Mesenchymal stem cell (in vitro differentiated cells and primary cell): ENCODE data around the gene LIMS2.
A peak's percentile ranks its signal among the peaks of the same experiment; 100 is the strongest.

Experiments used
- DNase-seq: peaks from one replicate; pipeline ENCODE4 v3.0.0-alpha.2; 2013
- H2AFZ ChIP-seq: one replicate; pipeline ENCODE4 v1.6.1; 2013; ENCODE audit warnings: low read depth, mild to moderate bottlenecking, control low read depth, inconsistent platforms, low read length, moderate library complexity
- H2AK5ac ChIP-seq: 2 replicates; pipeline ENCODE4 v1.6.1; 2013; ENCODE audit warnings: low read length, moderate library complexity, mild to moderate bottlenecking, inconsistent platforms; ENCODE audit not compliant: severe bottlenecking
- H2BK120ac ChIP-seq: one replicate; pipeline ENCODE4 v1.6.1; 2013; ENCODE audit warnings: low read depth, mild to moderate bottlenecking, inconsistent platforms, low read length, moderate library complexity
- H2BK12ac ChIP-seq, 2 experiments: one replicate each; pipeline ENCODE4 v1.6.1; 2013; ENCODE audit warnings: inconsistent platforms in 2 of 2, low read length in 2 of 2, mild to moderate bottlenecking in 2 of 2, moderate library complexity in 2 of 2, control low read depth in 1 of 2
- H2BK15ac ChIP-seq: one replicate; pipeline ENCODE4 v1.6.1; 2013; ENCODE audit warnings: mild to moderate bottlenecking, low read depth, inconsistent platforms; ENCODE audit not compliant: poor library complexity, severe bottlenecking
- H2BK5ac ChIP-seq: 2 replicates; pipeline ENCODE4 v1.6.1; 2013; ENCODE audit warnings: low read depth, mild to moderate bottlenecking, low read length, control low read depth, inconsistent platforms; ENCODE audit not compliant: poor library complexity, severe bottlenecking
- H3K14ac ChIP-seq, 2 experiments: one replicate each; pipeline ENCODE4 v1.6.1; 2013; ENCODE audit warnings: inconsistent platforms in 2 of 2, low read length in 2 of 2, control low read depth in 1 of 2, mild to moderate bottlenecking in 1 of 2, moderate library complexity in 1 of 2
- H3K18ac ChIP-seq, 2 experiments: one replicate each; pipeline ENCODE4 v1.6.1; 2013; ENCODE audit warnings: inconsistent platforms in 2 of 2, low read length in 2 of 2, control low read depth in 1 of 2, low read depth in 1 of 2, mild to moderate bottlenecking in 1 of 2
- H3K23ac ChIP-seq, 2 experiments: one replicate each; pipeline ENCODE4 v1.6.1; 2013; ENCODE audit warnings: inconsistent platforms in 2 of 2, low read length in 2 of 2, mild to moderate bottlenecking in 2 of 2, moderate library complexity in 2 of 2, control low read depth in 1 of 2
- H3K27ac ChIP-seq: 2 replicates; pipeline ENCODE4 v1.5.1; 2013; ENCODE audit warnings: mild to moderate bottlenecking, moderate library complexity, low read length, control low read depth, inconsistent platforms; ENCODE audit not compliant: poor library complexity, severe bottlenecking
- H3K27me3 ChIP-seq, 2 experiments: 2 replicates each; pipeline versions ENCODE4 v1.6.1 to v1.7.0; 2013; ENCODE audit warnings: low read length in 2 of 2, mild to moderate bottlenecking in 2 of 2, moderate library complexity in 2 of 2, control low read depth in 1 of 2, inconsistent platforms in 1 of 2; ENCODE audit not compliant: control insufficient read depth in 1 of 2, insufficient read depth in 1 of 2
- H3K36me3 ChIP-seq, 2 experiments: 2 replicates each; pipeline versions ENCODE4 v1.6.1 to v1.7.0; 2013; ENCODE audit warnings: low read length in 2 of 2, control low read depth in 1 of 2, inconsistent platforms in 1 of 2, low read depth in 1 of 2, mild to moderate bottlenecking in 1 of 2; ENCODE audit not compliant: insufficient read depth in 2 of 2, control insufficient read depth in 1 of 2
- H3K4ac ChIP-seq, 2 experiments: one replicate each; pipeline ENCODE4 v1.6.1; 2013; ENCODE audit warnings: inconsistent platforms in 2 of 2, low read length in 2 of 2, mild to moderate bottlenecking in 2 of 2, moderate library complexity in 2 of 2, control low read depth in 1 of 2, low read depth in 1 of 2
- H3K4me1 ChIP-seq: 2 replicates; pipeline ENCODE4 v1.6.1; 2013; ENCODE audit warnings: low read depth, low read length, control low read depth; ENCODE audit not compliant: control insufficient read depth, insufficient read depth
- H3K4me2 ChIP-seq: 2 replicates; pipeline ENCODE4 v1.6.1; 2013; ENCODE audit warnings: low read length, mild to moderate bottlenecking, inconsistent platforms; ENCODE audit not compliant: poor library complexity, severe bottlenecking
- H3K4me3 ChIP-seq, 2 experiments: 2 replicates each; pipeline versions ENCODE4 v1.5.1 to v1.7.0; 2013; ENCODE audit warnings: low read length in 2 of 2, mild to moderate bottlenecking in 2 of 2, control low read depth in 1 of 2, low read depth in 1 of 2; ENCODE audit not compliant: insufficient read depth in 1 of 2
- H3K79me1 ChIP-seq: replicated peaks from 2 replicates; pipeline ENCODE4 v1.6.1; 2013; ENCODE audit warnings: mild to moderate bottlenecking, control low read depth, low read length, inconsistent platforms; ENCODE audit not compliant: poor library complexity, severe bottlenecking
- H3K9ac ChIP-seq: 2 replicates; pipeline ENCODE4 v1.7.0; 2013; ENCODE audit warnings: mild to moderate bottlenecking, low read length, moderate library complexity
- H3K9me3 ChIP-seq: 2 replicates; pipeline ENCODE4 v1.7.0; 2013; ENCODE audit warnings: mild to moderate bottlenecking, low read length; ENCODE audit not compliant: control insufficient read depth
- H4K8ac ChIP-seq: one replicate; pipeline ENCODE4 v1.6.1; 2013; ENCODE audit warnings: inconsistent platforms, mild to moderate bottlenecking, low read length, moderate library complexity
- H4K91ac ChIP-seq: one replicate; pipeline ENCODE4 v1.6.1; 2013; ENCODE audit warnings: mild to moderate bottlenecking, low read length, inconsistent platforms
- WGBS: methylation state at CpG from one replicate; pipeline ENCODE4 v1.1.7; 2013; ENCODE audit warnings: mixed read lengths; 5-methylcytosine and 5-hydroxymethylcytosine counted together

Gene LIMS2

GRCh38 chr2:127624756-127625571 lies 50.4 kb downstream of the LIMS2 start:
- no peak overlapping the region for H3K4ac ChIP-seq
- H2BK15ac ChIP-seq: no peak overlapping the region
- no peak overlapping the region for H2BK5ac ChIP-seq
- no peaks in the 10 kb centered on the region for H3K9me3 ChIP-seq
- no peak overlapping the region for H3K4me2 ChIP-seq
- H4K8ac ChIP-seq: no peak overlapping the region
- H3K27me3 ChIP-seq: peaks cover 4 to 17% of the 10 kb centered on the region in 2 experiments
- H2BK120ac ChIP-seq: no peak overlapping the region
- WGBS: 89% methylated on average over 21 of the region's 23 CpGs
- no peak overlapping the region for H2AK5ac ChIP-seq
- no peak overlapping the region for H3K23ac ChIP-seq
- no peak for DNase-seq
- H3K9ac ChIP-seq: no peak overlapping the region
- H3K4me3 ChIP-seq: no peak overlapping the region
- peaks cover 0 to 3% of the 10 kb centered on the region in 2 experiments for H3K36me3 ChIP-seq
- no peak overlapping the region for H2BK12ac ChIP-seq
- H3K18ac ChIP-seq: no peak overlapping the region
- no peak overlapping the region for H4K91ac ChIP-seq
- peaks cover 11% of the 10 kb centered on the region for H3K4me1 ChIP-seq
- H2AFZ ChIP-seq: no peak overlapping the region
- no peak overlapping the region for H3K27ac ChIP-seq
- no peak overlapping the region for H3K14ac ChIP-seq
- no peaks in the 10 kb centered on the region for H3K79me1 ChIP-seq

- H2BK5ac ChIP-seq: no peak overlapping the region
- WGBS: 87% methylated on average over 5 of the region's 5 CpGs
Measured at GRCh38 chr2:127624320-127624755, 51.0 kb downstream of the LIMS2 start.

DNA sequence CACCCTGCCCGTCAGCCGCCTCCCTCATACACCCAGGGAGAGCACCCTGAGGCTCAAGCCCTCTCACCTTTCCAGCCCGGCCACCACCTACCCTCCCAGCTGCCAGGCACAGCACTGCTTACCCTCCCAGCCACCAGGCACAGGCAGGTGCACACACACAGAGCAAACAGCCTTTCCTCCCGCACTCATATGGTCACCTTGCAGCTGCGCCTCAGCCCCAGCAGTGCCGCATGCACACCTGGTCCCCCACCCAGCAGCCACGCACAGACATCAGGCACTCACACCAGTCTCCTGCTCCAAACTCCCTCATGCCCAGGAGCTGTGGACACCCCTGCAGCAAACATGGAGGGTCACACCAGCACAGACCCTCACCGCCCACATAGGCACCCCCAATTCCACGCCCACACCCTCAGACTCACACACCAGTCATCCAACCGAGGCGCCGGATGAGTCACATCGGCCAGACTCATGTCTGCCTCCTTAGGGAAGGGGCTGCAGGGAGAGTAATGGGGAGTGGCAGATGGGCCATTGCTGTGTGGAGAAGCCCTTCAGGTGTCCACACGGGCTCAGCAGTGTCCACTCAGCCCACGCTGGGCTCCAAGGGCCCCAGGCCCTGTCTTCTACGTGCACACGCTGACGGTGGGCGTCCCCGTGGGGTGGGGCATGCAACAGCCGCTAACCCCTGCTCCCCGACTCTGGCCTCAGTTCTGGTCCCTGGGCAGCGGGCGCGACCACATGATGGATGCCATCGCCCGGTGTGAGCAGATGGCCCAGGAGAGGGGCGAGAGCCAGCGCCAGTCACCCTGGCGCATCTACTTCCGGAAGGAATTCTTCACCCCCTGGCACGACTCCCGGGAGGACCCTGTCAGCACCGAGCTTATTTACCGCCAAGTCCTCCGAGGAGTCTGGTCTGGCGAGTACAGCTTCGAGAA lies 51.7 kb downstream of the LIMS2 start:
- Histone ChIP-seq H3K27me3 (peaks cover 7 to 24% of the 10 kb centered on the region in 2 experiments), H3K4me1 (peaks cover 12% of the 10 kb centered on the region), H3K4me3 (no peak overlapping the region), H3K4ac (no peak overlapping the region), H3K23ac (no peak overlapping the region), H3K79me1 (no peaks in the 10 kb centered on the region), H2BK120ac (no peak overlapping the region), H3K36me3 (peaks cover 0 to 3% of the 10 kb centered on the region in 2 experiments), H3K14ac (peak overlapping the region in 1 of 2 experiments; percentile 35), H2AK5ac (no peak overlapping the region), H2AFZ (no peak overlapping the region), H2BK15ac (no peak overlapping the region), H3K27ac (no peak overlapping the region), H3K9ac (no peak overlapping the region), H3K18ac (peak overlapping the region in 1 of 2 experiments; percentile 8), H4K8ac (no peak overlapping the region), H2BK5ac (no peak overlapping the region), H3K4me2 (no peak overlapping the region), H4K91ac (no peak overlapping the region), H3K9me3 (no peaks in the 10 kb centered on the region), H2BK12ac (no peak overlapping the region)
- 90% methylated on average over 38 of the region's 38 CpGs for WGBS
- peak; percentile 37 for DNase-seq

More at GRCh38 chr2:127624320-127624755, 51.0 kb downstream of the LIMS2 start:
- no peak overlapping the region for H3K18ac ChIP-seq
- H3K4me2 ChIP-seq: no peak overlapping the region
- H3K9me3 ChIP-seq: no peaks in the 10 kb centered on the region
- no peak overlapping the region for H3K27ac ChIP-seq
- no peak overlapping the region for H4K91ac ChIP-seq
- H3K79me1 ChIP-seq: no peaks in the 10 kb centered on the region
- H2BK12ac ChIP-seq: no peak overlapping the region
- H3K4me1 ChIP-seq: peaks cover 11% of the 10 kb centered on the region
- H3K23ac ChIP-seq: no peak overlapping the region
- no peak overlapping the region for H3K4ac ChIP-seq
- no peak overlapping the region for H2AK5ac ChIP-seq
- peaks cover 7 to 23% of the 10 kb centered on the region in 2 experiments for H3K27me3 ChIP-seq
- no peak overlapping the region for H2AFZ ChIP-seq
- H3K4me3 ChIP-seq: no peak overlapping the region
- no peak overlapping the region for H4K8ac ChIP-seq
- no peak for DNase-seq
- H3K9ac ChIP-seq: no peak overlapping the region
- H3K36me3 ChIP-seq: peaks cover 0 to 3% of the 10 kb centered on the region in 2 experiments
- no peak overlapping the region for H3K14ac ChIP-seq
- H2BK15ac ChIP-seq: no peak overlapping the region
- H2BK120ac ChIP-seq: no peak overlapping the region
